Erythroblast (primary cell): ENCODE results near the gene EME2.

Experiments
- GATA1 ChIP-seq: IDR thresholded peaks from 2 replicates; pipeline ENCODE4 v1.6.1; 2011; ENCODE audit warnings: low read depth, mild to moderate bottlenecking, control low read depth, low read length, moderate library complexity
- POLR2A ChIP-seq: IDR thresholded peaks from 2 replicates; pipeline ENCODE4 v1.6.1; 2011; ENCODE audit warnings: mild to moderate bottlenecking, low read length

- TF ChIP-seq POLR2A, result no peak
- TF ChIP-seq GATA1, result no peak
These were observed 38.5 kb upstream of the EME2 start for GRCh38 chr16:1734123-1734522.
